VCaP (cell line): ENCODE data around the gene LDAH.

Experiments used
- H3K27ac ChIP-seq: fragments of 450-650 bp; 2 replicates; pipeline ENCODE4 v1.5.1; 2017
- TF ChIP-seq, protein P1 (sequence below): fragments of 450-650 bp; conservative IDR thresholded peaks from 2 replicates; pipeline ENCODE4 v1.5.1; 2017; ENCODE audit warnings: mild to moderate bottlenecking, moderate library complexity

The LDAH gene

DNA sequence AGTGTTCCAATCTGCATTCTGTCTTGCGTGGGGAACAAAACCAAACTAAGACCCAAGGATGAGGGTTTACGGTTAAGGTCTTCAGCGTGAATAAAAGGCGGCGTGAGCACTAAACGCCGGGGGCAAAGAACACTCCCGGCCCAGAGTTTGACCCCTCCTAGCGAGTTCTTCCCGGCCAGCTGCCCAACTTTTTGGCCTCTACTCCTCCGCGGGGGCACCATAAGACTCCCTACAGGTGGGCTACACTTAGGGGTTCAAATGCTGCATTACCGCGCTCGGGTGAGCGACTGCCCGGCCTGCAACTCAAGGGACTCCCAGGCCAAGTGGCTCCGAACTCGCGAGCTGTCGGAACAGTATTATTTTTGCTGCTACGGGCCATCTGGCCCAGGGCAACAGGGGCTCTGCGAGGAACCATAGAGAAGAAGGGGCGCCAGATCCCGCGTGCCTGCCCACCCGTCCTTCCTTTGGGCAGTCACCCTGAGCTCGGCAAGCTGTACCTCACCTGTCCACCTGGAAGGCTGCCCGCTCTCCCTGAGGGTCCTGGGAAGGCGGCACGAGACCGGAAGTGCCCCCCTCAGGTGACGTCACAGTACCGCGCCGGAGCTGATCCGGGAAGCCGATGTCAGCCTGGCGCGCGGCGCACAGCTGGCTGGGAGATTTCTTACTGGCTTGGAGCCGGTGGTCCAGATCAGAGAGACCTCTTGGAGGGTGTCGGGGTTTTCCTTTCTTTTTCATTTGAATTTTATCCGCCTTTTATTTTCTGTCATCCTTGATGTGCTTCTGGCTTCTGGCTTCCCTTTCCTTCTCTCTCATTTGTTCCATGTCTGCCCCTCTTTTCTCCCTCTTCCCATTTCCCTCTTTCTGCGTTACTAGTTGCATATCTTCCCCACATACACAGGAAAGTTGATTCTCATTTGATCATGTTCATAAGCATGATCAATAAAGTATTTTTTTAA is at the start of gene LDAH:
LDAH (minus strand) TSS at position 567 of the 956 bp plus-strand sequence. CDS start 21,638 bp downstream, outside the sequence.
- peak within 1 kb of the TSS; percentile 21 for H3K27ac ChIP-seq
- TF ChIP-seq, protein P1, sequence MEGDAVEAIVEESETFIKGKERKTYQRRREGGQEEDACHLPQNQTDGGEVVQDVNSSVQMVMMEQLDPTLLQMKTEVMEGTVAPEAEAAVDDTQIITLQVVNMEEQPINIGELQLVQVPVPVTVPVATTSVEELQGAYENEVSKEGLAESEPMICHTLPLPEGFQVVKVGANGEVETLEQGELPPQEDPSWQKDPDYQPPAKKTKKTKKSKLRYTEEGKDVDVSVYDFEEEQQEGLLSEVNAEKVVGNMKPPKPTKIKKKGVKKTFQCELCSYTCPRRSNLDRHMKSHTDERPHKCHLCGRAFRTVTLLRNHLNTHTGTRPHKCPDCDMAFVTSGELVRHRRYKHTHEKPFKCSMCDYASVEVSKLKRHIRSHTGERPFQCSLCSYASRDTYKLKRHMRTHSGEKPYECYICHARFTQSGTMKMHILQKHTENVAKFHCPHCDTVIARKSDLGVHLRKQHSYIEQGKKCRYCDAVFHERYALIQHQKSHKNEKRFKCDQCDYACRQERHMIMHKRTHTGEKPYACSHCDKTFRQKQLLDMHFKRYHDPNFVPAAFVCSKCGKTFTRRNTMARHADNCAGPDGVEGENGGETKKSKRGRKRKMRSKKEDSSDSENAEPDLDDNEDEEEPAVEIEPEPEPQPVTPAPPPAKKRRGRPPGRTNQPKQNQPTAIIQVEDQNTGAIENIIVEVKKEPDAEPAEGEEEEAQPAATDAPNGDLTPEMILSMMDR = no peak

DNA sequence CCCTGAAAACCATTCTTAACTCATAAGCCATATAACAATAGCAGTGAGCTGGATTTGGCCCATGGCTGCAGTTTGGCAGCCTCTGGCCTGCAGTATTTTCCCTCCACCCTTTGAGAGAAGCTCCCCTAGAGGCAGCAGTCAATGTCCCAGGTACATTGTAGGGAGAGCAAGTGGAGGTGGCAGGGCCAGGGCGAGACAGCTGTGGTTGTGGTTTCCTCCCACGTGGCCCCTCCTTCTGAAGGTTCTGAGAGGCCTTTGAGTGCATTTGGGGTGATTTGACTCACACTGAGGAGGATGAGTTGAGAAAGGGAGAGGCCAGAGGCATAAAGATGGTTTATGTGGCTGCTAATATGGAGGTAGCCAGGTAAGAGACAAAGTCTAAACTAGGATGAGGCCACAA is 45.5 kb upstream of the LDAH start:
- no peak overlapping the region for H3K27ac ChIP-seq
- TF ChIP-seq, protein P1 = no peak

DNA sequence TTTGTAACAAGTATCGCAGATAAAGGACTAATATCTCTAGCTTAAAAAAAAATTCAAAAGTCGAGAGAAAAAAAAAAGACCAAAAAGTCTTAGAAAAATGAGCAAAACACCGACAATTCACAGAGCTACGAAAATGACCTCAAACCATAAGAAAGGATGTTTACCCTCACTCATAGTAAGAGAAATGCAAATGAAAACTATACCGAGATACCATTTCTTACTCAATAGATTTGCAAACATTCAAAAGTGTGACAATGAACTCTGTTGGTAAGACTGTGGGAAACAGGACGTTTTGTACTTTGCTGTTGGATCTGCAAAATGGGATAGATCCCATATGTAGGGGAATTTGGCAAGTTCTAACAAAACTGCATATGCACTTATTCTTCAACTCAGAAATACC is 39.9 kb upstream of the LDAH start:
- H3K27ac ChIP-seq = no peak overlapping the region
- TF ChIP-seq, protein P1 = no peak

DNA sequence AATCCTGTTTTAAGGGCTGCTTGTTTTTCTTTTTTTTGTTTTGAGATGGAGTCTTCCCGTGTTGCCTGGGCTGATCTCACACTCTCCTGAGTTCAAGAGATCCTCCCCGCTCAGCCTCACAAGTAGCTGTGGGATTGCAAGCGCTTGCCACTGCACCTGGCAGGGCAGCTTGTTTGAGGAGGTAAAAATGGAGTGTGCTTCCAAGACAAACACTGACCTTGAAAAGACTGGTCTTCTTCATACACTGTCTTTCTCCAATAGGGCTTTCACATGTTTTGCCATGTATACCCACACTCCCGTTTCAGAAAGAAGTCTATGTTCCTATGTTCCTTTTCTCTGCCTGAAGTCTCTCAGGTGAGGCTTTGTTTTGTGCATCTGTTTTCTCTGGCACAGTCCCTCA is 32.6 kb upstream of the LDAH start:
- TF ChIP-seq, protein P1 = no peak
- peak overlapping the region; percentile 85 for H3K27ac ChIP-seq

DNA sequence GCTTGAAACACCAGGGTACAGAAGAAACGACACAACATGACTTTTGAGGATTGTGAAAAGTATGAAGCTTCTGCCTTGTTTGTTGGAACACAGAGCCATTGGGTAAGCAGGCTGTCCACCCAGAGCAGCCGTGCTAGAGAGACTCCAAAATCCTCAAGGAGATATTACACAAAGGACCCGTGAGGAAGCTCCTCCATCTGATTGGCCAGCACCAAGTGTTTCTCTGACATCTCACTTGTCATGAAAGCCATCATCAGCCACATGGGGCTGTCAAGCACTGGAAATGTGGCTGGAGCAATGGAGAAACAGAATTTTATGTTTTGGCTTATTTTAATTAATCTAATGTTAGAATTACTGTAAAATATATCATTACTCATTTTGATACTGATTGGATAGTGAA is 29.8 kb upstream of the LDAH start:
- no peak overlapping the region for H3K27ac ChIP-seq
- TF ChIP-seq, protein P1 = no peak

DNA sequence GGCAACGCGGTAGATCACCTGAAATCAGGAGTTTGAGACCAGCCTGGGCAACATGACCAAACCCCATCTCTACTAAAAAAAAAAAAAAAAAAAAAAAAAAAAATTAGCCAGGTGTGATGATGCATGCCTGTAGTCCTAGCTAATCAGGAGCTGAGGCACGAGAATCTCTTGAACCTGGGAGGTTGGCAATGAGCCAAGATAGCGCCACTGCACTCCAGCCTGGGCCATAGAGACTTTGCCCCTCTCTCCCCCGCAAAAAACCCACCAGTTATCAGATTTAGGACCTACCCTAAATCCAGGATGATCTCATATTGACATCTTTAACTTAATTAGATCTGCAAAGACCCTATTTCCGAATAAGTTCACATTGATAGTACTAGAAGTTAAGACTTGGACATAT is 29.2 kb upstream of the LDAH start:
- TF ChIP-seq, protein P1 = no peak

DNA sequence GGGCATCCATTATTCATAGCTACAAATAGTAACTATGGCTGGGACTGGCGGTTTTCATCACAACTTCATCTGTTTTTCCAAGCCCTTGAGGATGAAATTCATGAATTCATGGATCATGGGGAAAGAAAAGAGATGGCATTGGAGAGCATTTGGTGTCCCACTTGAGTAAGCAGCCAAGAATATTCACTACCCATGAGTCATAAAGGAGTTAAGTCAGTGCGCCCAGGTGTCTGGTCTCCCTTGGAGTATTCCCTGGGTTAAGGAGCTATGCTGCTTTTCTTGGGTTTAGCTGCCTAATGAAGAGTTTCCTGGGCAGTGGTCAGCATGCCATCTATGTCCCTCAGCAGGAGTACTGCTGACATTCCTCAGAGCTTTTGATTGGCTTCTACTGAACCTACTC is 21.3 kb upstream of the LDAH start:
- H3K27ac ChIP-seq = no peak overlapping the region; the same call in 1 of the 2 replicates
- TF ChIP-seq, protein P1 = no peak

More for the DNA sequence above, 29.2 kb upstream of the LDAH start:
- H3K27ac ChIP-seq = no peak overlapping the region
